Psoas muscle (tissue), 8 donors: ENCODE data around the gene MARCHF10. TPM values are rescaled to one million over a fixed set of nuclear protein-coding genes. Genes with fewer than 3 reads are reported as not detected.

Experiments used
- ATAC-seq, 4 donors: fragments of 200-7000 bp; cut with Tn5 transposase; one replicate each; pipeline ENCODE4 v1.9.1; 2020; ENCODE audit warnings: moderate library complexity in 3 of 4, mild to moderate bottlenecking in 2 of 4
- DNase-seq, 2 donors: peaks; one replicate each; pipeline ENCODE4 v3.0.0-alpha.2; 2020
- H3K27ac ChIP-seq: fragments of 200-600 bp; one replicate; pipeline ENCODE4 v1.8.0; 2022
- H3K27me3 ChIP-seq, 3 donors: fragments of 200-600 bp in 1 of 3; one replicate each; pipeline versions ENCODE4 v1.6.1 to v1.8.0; 2013 to 2022; ENCODE audit warnings: low read length in 2 of 3, mild to moderate bottlenecking in 2 of 3, moderate library complexity in 1 of 3; ENCODE audit not compliant: insufficient read depth in 3 of 3
- H3K36me3 ChIP-seq, 2 donors: fragments of 200-600 bp in 1 of 2; one replicate each; pipeline versions ENCODE4 v1.6.1 to v1.8.0; 2013 to 2022; ENCODE audit warnings: low read depth in 1 of 2, mild to moderate bottlenecking in 1 of 2, moderate library complexity in 1 of 2; ENCODE audit not compliant: insufficient read depth in 1 of 2
- H3K4me1 ChIP-seq: fragments of 200-600 bp; one replicate; pipeline ENCODE4 v1.8.0; 2022
- H3K4me3 ChIP-seq: fragments of 200-600 bp; one replicate; pipeline ENCODE4 v1.8.0; 2022; ENCODE audit warnings: mild to moderate bottlenecking
- H3K9me3 ChIP-seq: fragments of 200-600 bp; one replicate; pipeline ENCODE4 v1.8.0; 2022
- WGBS, 3 donors: extraction: QIAGEN DNeasy Blood & Tissue Kit; methylation state at CpG; one replicate each; pipeline versions ENCODE4 v1.1.6 to v1.1.7; 2013; 5-methylcytosine and 5-hydroxymethylcytosine counted together
- intact Hi-C, 2 donors: fragments of 100-400 bp; cut with DNase I; formaldehyde crosslinking; loops; one replicate each; pipeline versions ENCODE4 v1.11.0 to v1.14.2; 2022
- polyA plus RNA-seq, 3 donors: library from polyadenylated mRNA; stranded (reverse); fragments of 200-250 nt; gene quantifications; one replicate each; pipeline ENCODE4 v1.2.3, GENCODE V29; 2013
- total RNA-seq, 4 donors: library from RNA; stranded (reverse); fragmentation: NEBNext Ultra II Directional in 2 of 4; extraction: Animal tissue kit (Norgen Biotek cat#: 25700) in 2 of 4; gene quantifications; one replicate each; pipeline versions ENCODE4 v1.2.1 to v1.2.4, GENCODE V29; 2021 to 2023
- TF ChIP-seq, protein P1 (sequence below): fragments of 200-600 bp; IDR thresholded peaks from one replicate; pipeline ENCODE4 v1.8.0; 2022; ENCODE audit warnings: antibody characterized with exemption
- donor health status: healthy with polysubstance abuse.
- donor health status: DM: no; HTN: no; CAD: no; lungs with moderate emphysema.
- donor health status: Bipolar disorder and iron deficiency.
- donor health status: healthy.
- donor health status: DM: yes; HTN: yes; CAD: no.
- donor health status: DM: no; HTN: no; CAD: no.
- donor health status: DM: no; HTN: no; CAD: no.
- donor health status: DM: yes; HTN: yes; CAD: no.

The MARCHF10 gene
- total and polyA plus RNA-seq, 7 donors = 0.01 TPM; not detected in 6

- ATAC-seq (no peak), DNase-seq (no peak)
- Histone ChIP-seq H3K27ac (no peak overlapping the region), H3K36me3 (no peaks in the 10 kb centered on the region), H3K27me3 (no peaks in the 10 kb centered on the region), H3K4me3 (no peak overlapping the region), H3K9me3 (no peaks in the 10 kb centered on the region), H3K4me1 (no peaks in the 10 kb centered on the region)
- intact Hi-C loops = no loop called here
- TF ChIP-seq, protein P1, sequence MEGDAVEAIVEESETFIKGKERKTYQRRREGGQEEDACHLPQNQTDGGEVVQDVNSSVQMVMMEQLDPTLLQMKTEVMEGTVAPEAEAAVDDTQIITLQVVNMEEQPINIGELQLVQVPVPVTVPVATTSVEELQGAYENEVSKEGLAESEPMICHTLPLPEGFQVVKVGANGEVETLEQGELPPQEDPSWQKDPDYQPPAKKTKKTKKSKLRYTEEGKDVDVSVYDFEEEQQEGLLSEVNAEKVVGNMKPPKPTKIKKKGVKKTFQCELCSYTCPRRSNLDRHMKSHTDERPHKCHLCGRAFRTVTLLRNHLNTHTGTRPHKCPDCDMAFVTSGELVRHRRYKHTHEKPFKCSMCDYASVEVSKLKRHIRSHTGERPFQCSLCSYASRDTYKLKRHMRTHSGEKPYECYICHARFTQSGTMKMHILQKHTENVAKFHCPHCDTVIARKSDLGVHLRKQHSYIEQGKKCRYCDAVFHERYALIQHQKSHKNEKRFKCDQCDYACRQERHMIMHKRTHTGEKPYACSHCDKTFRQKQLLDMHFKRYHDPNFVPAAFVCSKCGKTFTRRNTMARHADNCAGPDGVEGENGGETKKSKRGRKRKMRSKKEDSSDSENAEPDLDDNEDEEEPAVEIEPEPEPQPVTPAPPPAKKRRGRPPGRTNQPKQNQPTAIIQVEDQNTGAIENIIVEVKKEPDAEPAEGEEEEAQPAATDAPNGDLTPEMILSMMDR = no peak
- 84 to 95% (median 85%) methylated on average over 1 of the region's 1 CpG for WGBS, 3 donors
Observed at GRCh38 chr17:62796291-62796690, 11.8 kb downstream of the MARCHF10 start.

GRCh38 chr17:62794666-62794971, 13.5 kb downstream of the MARCHF10 start:
- H3K4me1 ChIP-seq = no peaks in the 10 kb centered on the region
- intact Hi-C loops = no loop called here
- H3K27me3 ChIP-seq = no peaks in the 10 kb centered on the region
- WGBS, 3 donors = 47 to 56% (median 52%) methylated on average over 4 of the region's 4 CpGs
- DNase-seq = no peak
- no peaks in the 10 kb centered on the region for H3K36me3 ChIP-seq
- H3K9me3 ChIP-seq = no peaks in the 10 kb centered on the region
- no peak for ATAC-seq
- H3K4me3 ChIP-seq = no peak overlapping the region
- no peak overlapping the region for H3K27ac ChIP-seq
- TF ChIP-seq, protein P1 = no peak

DNA sequence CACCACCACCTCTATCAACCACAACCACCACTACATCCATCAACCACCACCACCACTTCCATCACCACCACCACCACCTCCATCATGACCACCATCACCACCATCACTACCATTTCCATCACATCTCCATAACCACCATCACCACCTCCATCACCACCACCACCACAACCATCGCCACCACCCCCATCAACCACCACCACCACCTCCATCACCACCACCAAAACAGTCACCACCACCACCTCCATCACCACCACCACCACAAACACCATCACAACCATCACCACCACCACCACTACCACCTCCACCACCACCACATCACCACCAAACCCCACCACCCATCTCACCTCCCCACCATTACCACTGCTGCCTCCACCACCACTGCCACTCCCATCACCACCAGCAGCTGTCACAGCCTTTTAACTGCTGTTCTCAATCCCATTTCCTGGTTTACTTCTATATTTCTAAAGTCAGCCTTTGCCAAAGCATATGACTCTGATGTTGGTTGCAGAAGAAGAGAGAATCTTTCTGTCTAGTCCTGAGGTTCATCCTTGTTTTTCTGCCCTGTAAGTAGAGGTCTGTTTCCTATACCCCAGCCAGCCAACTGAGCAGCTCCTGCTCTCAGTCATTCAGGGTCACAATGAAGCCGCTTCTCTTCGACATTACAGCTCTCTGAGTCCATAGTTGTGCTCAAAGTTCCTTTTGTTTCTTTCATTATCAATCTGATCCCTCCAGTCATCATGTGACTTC, 14.0 kb downstream of the MARCHF10 start:
- no peak for ATAC-seq
- Histone ChIP-seq H3K27ac (no peak overlapping the region), H3K36me3 (no peaks in the 10 kb centered on the region), H3K4me3 (no peak overlapping the region), H3K4me1 (no peaks in the 10 kb centered on the region), H3K9me3 (no peaks in the 10 kb centered on the region), H3K27me3 (no peaks in the 10 kb centered on the region)
- 83 to 90% (median 89%) methylated on average over 3 of the region's 3 CpGs for WGBS, 3 donors
- intact Hi-C loops = no loop called here
- no peak for DNase-seq
- TF ChIP-seq, protein P1 = no peak

DNA sequence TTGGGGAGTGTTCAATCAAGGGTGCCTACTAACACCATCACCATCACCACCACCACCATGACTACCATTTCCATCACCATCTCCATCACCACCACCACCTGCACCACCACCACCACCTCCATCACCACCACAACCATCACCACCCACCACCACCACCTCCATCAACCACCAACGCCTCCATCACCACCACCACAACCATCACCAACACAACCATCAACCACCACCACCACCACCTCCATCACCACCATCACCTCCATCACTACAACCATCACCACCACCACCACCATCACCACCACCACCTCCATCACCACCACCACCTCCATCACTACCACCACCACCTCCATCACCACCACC, 15.7 kb downstream of the MARCHF10 start:
- Histone ChIP-seq H3K4me1 (no peaks in the 10 kb centered on the region), H3K36me3 (no peaks in the 10 kb centered on the region), H3K4me3 (no peak overlapping the region), H3K27me3 (no peaks in the 10 kb centered on the region), H3K9me3 (no peaks in the 10 kb centered on the region), H3K27ac (no peak overlapping the region)
- no peak for DNase-seq
- TF ChIP-seq, protein P1 = no peak
- 91 to 100% (median 100%) methylated on average over 1 of the region's 1 CpG for WGBS, 3 donors
- ATAC-seq = no peak
- intact Hi-C loops = no loop called here
